ENCODE data around the gene NEMP2. TPM values are rescaled to one million over a fixed set of nuclear protein-coding genes. Genes with fewer than 3 reads are reported as not detected.
"Not testable (repeated sequence)": the region's sequence is repeated elsewhere in the genome, so short reads cannot be mapped to it uniquely, and the experiment has no call there.

NEMP2 gene
- total and polyA plus RNA-seq, 4 donors = 5.7 to 6.9 (median 5.8) TPM

GRCh38 chr2:190514676-190515075, 19.8 kb downstream of the NEMP2 start:
- no CpG with 5 or more reads among the region's 1 CpG for WGBS (ENCODE audit: insufficient coverage)
- H3K4me1 ChIP-seq (ENCODE audit: control insufficient read depth, insufficient read depth, low read length) = no peaks in the 10 kb centered on the region
- no peak overlapping the region for H3K4me3 ChIP-seq (ENCODE audit: low read depth, low read length)
- no peak overlapping the region for H3K27ac ChIP-seq (ENCODE audit: low read depth, low read length)
- no peaks in the 10 kb centered on the region for H3K9me3 ChIP-seq (ENCODE audit: control insufficient read depth, insufficient read depth, low read length)
- no peaks in the 10 kb centered on the region for H3K36me3 ChIP-seq (ENCODE audit: control insufficient read depth, insufficient read depth, low read length)
- H3K27me3 ChIP-seq (ENCODE audit: control insufficient read depth, insufficient read depth, low read length) = no peaks in the 10 kb centered on the region
- DNase-seq (ENCODE audit: low read depth in 4 of 6, low spot score in 6 of 6) = no peak

DNA sequence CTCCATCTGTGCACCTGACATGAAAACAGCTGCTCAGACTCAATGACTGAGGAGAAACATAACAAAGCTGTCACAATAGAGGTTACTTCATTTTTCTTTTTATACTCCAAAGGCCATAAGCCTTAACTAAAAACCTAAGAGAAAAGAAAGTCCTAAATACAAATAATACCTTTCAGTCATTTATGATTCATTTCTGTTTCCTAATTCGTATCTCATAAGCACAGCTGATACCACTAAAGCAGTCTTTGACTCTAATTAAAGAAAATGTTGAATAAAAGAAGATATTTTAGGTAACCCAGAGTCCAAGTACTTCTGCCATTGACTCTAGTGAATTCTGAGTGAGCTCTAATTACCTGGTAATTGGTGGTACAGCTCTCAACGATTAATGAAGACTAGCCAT, 20.6 kb downstream of the NEMP2 start:
- peak in 1 of 6 donors; percentile 17 for DNase-seq (ENCODE audit: low read depth in 4 of 6, low spot score in 6 of 6)
- no CpG with 5 or more reads among the region's 2 CpGs for WGBS (ENCODE audit: insufficient coverage)
- Histone ChIP-seq H3K27me3 (ENCODE audit: control insufficient read depth, insufficient read depth, low read length) (no peaks in the 10 kb centered on the region), H3K4me3 (ENCODE audit: low read depth, low read length) (no peak overlapping the region), H3K36me3 (ENCODE audit: control insufficient read depth, insufficient read depth, low read length) (no peaks in the 10 kb centered on the region), H3K4me1 (ENCODE audit: control insufficient read depth, insufficient read depth, low read length) (no peaks in the 10 kb centered on the region), H3K9me3 (ENCODE audit: control insufficient read depth, insufficient read depth, low read length) (no peaks in the 10 kb centered on the region), H3K27ac (ENCODE audit: low read depth, low read length) (no peak overlapping the region)

DNA sequence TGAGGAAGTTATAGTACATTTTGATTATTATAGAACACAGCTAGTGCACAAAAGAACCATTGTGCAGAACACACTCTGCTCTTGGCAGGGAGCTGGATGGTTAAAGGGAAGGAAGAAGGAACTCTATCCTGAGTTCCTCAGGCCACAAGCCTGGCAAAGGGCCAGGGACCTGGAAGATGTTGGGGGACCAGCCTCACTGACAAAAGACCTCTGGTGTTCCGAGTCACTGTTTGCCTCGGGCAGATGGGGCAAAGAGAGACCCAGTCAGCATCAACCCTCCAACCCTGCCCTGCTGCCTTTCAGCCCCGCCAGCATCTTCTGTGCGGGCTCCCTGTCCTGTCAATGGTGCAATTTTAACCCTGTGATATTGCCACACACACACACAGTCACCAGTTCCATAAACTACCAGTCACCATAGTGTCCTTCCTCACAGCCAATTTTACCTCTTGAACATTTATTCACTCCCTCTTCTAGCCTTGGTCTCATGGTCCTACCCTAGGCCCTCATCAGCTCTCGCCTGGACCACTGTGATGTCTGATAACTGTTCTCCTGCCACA, 21.9 kb downstream of the NEMP2 start:
- Histone ChIP-seq H3K9me3 (ENCODE audit: control insufficient read depth, insufficient read depth, low read length) (no peaks in the 10 kb centered on the region), H3K4me1 (ENCODE audit: control insufficient read depth, insufficient read depth, low read length) (no peaks in the 10 kb centered on the region), H3K27me3 (ENCODE audit: control insufficient read depth, insufficient read depth, low read length) (no peaks in the 10 kb centered on the region), H3K27ac (ENCODE audit: low read depth, low read length) (no peak overlapping the region), H3K4me3 (ENCODE audit: low read depth, low read length) (no peak overlapping the region), H3K36me3 (ENCODE audit: control insufficient read depth, insufficient read depth, low read length) (no peaks in the 10 kb centered on the region)
- peak in 2 of 6 donors; percentile 8 to 14 for DNase-seq (ENCODE audit: low read depth in 4 of 6, low spot score in 6 of 6)
- 56% methylated on average over 4 of the region's 5 CpGs for WGBS (ENCODE audit: insufficient coverage)

GRCh38 chr2:190511104-190511503, 23.4 kb downstream of the NEMP2 start:
- peak in 2 of 6 donors; percentile 68 to 71 for DNase-seq (ENCODE audit: low read depth in 4 of 6, low spot score in 6 of 6)
- H3K4me3 ChIP-seq (ENCODE audit: low read depth, low read length) = no peak overlapping the region
- no peak overlapping the region for H3K27ac ChIP-seq (ENCODE audit: low read depth, low read length)
- WGBS (ENCODE audit: insufficient coverage) = no CpG with 5 or more reads among the region's 2 CpGs
- no peaks in the 10 kb centered on the region for H3K36me3 ChIP-seq (ENCODE audit: control insufficient read depth, insufficient read depth, low read length)
- H3K27me3 ChIP-seq (ENCODE audit: control insufficient read depth, insufficient read depth, low read length) = no peaks in the 10 kb centered on the region
- no peaks in the 10 kb centered on the region for H3K4me1 ChIP-seq (ENCODE audit: control insufficient read depth, insufficient read depth, low read length)
- H3K9me3 ChIP-seq (ENCODE audit: control insufficient read depth, insufficient read depth, low read length) = no peaks in the 10 kb centered on the region

- H3K9me3 ChIP-seq (ENCODE audit: control insufficient read depth, insufficient read depth, low read length); H3K27ac ChIP-seq (ENCODE audit: low read depth, low read length); DNase-seq (ENCODE audit: low read depth in 4 of 6, low spot score in 6 of 6); H3K36me3 ChIP-seq (ENCODE audit: control insufficient read depth, insufficient read depth, low read length); H3K4me3 ChIP-seq (ENCODE audit: low read depth, low read length); H3K4me1 ChIP-seq (ENCODE audit: control insufficient read depth, insufficient read depth, low read length); H3K27me3 ChIP-seq (ENCODE audit: control insufficient read depth, insufficient read depth, low read length): not testable (repeated sequence)
- WGBS (ENCODE audit: insufficient coverage) = 91% methylated on average over 5 of the region's 5 CpGs
Observed at GRCh38 chr2:190509895-190510294, 24.6 kb downstream of the NEMP2 start.

GRCh38 chr2:190507135-190507534, 27.4 kb downstream of the NEMP2 start:
- Histone ChIP-seq H3K27me3 (ENCODE audit: control insufficient read depth, insufficient read depth, low read length) (no peaks in the 10 kb centered on the region), H3K36me3 (ENCODE audit: control insufficient read depth, insufficient read depth, low read length) (no peaks in the 10 kb centered on the region), H3K27ac (ENCODE audit: low read depth, low read length) (no peak overlapping the region), H3K9me3 (ENCODE audit: control insufficient read depth, insufficient read depth, low read length) (no peaks in the 10 kb centered on the region), H3K4me1 (ENCODE audit: control insufficient read depth, insufficient read depth, low read length) (no peaks in the 10 kb centered on the region), H3K4me3 (ENCODE audit: low read depth, low read length) (no peak overlapping the region)
- DNase-seq (ENCODE audit: low read depth in 4 of 6, low spot score in 6 of 6) = peak in 1 of 6 donors; percentile 14
- WGBS (ENCODE audit: insufficient coverage) = 74% methylated on average over 3 of the region's 4 CpGs

DNA sequence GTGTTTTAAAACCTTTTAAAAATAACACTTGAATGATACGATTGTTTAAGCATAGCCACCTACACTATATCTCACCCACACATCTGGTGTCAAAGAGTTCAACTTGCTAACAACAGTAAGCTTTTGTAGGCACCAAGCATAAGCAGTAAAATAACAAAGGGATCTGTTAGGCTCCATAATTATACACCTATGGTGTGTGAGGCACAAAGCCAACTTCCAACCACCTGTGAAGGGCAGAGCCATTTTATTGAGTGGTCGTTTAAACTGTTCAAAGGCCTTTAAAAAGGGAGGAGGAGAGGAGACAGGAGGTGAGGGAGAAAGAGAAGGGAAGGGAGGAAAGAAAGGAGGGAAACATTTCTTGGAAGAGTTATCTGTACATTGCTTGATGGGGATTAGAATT, 27.9 kb downstream of the NEMP2 start:
- 0% methylated on average over 1 of the region's 2 CpGs for WGBS (ENCODE audit: insufficient coverage)

DNA sequence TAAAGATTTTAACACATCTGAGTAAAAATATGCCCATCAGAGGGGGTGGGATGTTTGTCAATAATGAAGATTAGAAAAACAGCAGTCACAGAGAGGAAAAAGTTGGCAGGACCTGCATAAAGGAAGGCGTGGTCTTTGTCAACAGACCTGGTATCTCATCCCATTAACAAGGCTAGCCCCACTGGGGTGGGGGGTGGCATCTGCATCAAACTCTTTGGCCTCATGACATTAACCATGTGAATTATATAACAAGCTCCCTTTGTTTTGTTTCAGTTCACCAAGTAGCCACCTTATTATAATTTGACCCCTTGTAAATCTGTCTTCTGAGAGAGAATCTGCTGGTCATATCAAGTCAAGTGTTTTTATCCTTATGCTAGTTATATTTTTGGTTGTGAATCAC, 28.8 kb downstream of the NEMP2 start:
- H3K27ac ChIP-seq (ENCODE audit: low read depth, low read length) = no peak overlapping the region

More for the DNA sequence above, 27.9 kb downstream of the NEMP2 start:
- H3K4me3 ChIP-seq (ENCODE audit: low read depth, low read length) = no peak overlapping the region
- H3K36me3 ChIP-seq (ENCODE audit: control insufficient read depth, insufficient read depth, low read length) = no peaks in the 10 kb centered on the region
- no peaks in the 10 kb centered on the region for H3K27me3 ChIP-seq (ENCODE audit: control insufficient read depth, insufficient read depth, low read length)
- no peaks in the 10 kb centered on the region for H3K4me1 ChIP-seq (ENCODE audit: control insufficient read depth, insufficient read depth, low read length)
- H3K27ac ChIP-seq (ENCODE audit: low read depth, low read length) = no peak overlapping the region
- DNase-seq (ENCODE audit: low read depth in 4 of 6, low spot score in 6 of 6) = no peak
- H3K9me3 ChIP-seq (ENCODE audit: control insufficient read depth, insufficient read depth, low read length) = no peaks in the 10 kb centered on the region

DNA sequence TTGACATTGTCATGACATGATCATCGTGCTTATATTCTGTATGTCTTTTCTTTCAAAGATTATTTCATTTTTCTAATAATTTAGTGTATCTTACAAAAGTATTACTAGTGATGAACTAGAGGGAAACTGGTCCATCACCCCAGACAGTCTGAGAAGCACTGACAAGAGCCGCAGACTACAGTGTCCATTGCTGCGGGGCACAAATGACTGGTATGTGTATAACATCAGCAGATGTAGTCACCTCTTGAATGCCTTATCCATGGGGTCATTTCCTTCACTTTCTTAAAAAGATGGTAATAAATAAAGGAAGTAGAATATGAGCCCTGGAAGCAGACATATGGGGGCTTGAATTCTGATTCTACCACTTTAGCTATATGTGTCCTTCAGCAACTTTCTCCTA, 29.6 kb downstream of the NEMP2 start:
- Histone ChIP-seq H3K9me3 (ENCODE audit: control insufficient read depth, insufficient read depth, low read length) (no peaks in the 10 kb centered on the region), H3K27me3 (ENCODE audit: control insufficient read depth, insufficient read depth, low read length) (no peaks in the 10 kb centered on the region), H3K4me1 (ENCODE audit: control insufficient read depth, insufficient read depth, low read length) (peaks cover 3% of the 10 kb centered on the region), H3K27ac (ENCODE audit: low read depth, low read length) (no peak overlapping the region), H3K36me3 (ENCODE audit: control insufficient read depth, insufficient read depth, low read length) (peaks cover 3% of the 10 kb centered on the region), H3K4me3 (ENCODE audit: low read depth, low read length) (no peak overlapping the region)
- no peak for DNase-seq (ENCODE audit: low read depth in 4 of 6, low spot score in 6 of 6)
- WGBS (ENCODE audit: insufficient coverage) = no CpG with 5 or more reads among the region's 3 CpGs

More for the DNA sequence above, 28.8 kb downstream of the NEMP2 start:
- Histone ChIP-seq H3K4me1 (ENCODE audit: control insufficient read depth, insufficient read depth, low read length) (no peaks in the 10 kb centered on the region), H3K4me3 (ENCODE audit: low read depth, low read length) (no peak overlapping the region), H3K27me3 (ENCODE audit: control insufficient read depth, insufficient read depth, low read length) (no peaks in the 10 kb centered on the region), H3K9me3 (ENCODE audit: control insufficient read depth, insufficient read depth, low read length) (no peaks in the 10 kb centered on the region), H3K36me3 (ENCODE audit: control insufficient read depth, insufficient read depth, low read length) (no peaks in the 10 kb centered on the region)
- no peak for DNase-seq (ENCODE audit: low read depth in 4 of 6, low spot score in 6 of 6)
- WGBS (ENCODE audit: insufficient coverage) = no CpG with 5 or more reads among the region's 1 CpG

DNA sequence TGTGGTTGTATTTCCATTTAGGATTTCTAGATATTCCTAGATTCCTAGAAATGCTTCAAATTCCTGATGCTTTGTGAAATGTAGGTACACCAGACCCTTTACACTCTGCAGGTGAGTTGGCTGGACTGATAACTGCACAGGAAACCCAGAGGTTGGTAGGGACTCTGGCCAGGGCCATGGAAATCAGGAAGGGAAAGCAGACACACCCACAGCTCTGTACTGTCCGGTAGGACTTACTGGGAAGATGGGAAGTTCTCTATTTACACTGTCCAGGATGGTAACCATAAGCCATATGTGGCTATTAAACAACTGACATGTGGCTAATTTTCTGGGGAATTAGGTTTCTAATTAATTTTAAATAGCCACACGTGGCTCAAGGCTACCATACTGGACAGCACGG, 31.4 kb downstream of the NEMP2 start:
- Histone ChIP-seq H3K27me3 (ENCODE audit: control insufficient read depth, insufficient read depth, low read length) (no peaks in the 10 kb centered on the region), H3K4me1 (ENCODE audit: control insufficient read depth, insufficient read depth, low read length) (peaks cover 3% of the 10 kb centered on the region), H3K36me3 (ENCODE audit: control insufficient read depth, insufficient read depth, low read length) (peaks cover 4% of the 10 kb centered on the region), H3K27ac (ENCODE audit: low read depth, low read length) (no peak overlapping the region), H3K9me3 (ENCODE audit: control insufficient read depth, insufficient read depth, low read length) (no peaks in the 10 kb centered on the region), H3K4me3 (ENCODE audit: low read depth, low read length) (no peak overlapping the region)
- WGBS (ENCODE audit: insufficient coverage) = 86% methylated on average over 3 of the region's 3 CpGs
- no peak for DNase-seq (ENCODE audit: low read depth in 4 of 6, low spot score in 6 of 6)

All from spinal cord (tissue), 10 donors.